ENCODE measurements around the gene FANCM.

GRCh38 chr14:45149602-45150001 is 13.9 kb downstream of the FANCM start:
- no peak for TF ChIP-seq POLR2A (IDR thresholded peaks at IDR 0.05)
- no peak for TF ChIP-seq CTCF (IDR thresholded peaks at IDR 0.05)
